HG03571 (cell line): Measurements from ENCODE around the gene ARID4A.
A peak's percentile ranks its signal among the peaks of the same experiment; 100 is the strongest.
"Not testable (repeated sequence)": the region's sequence is repeated elsewhere in the genome, so short reads cannot be mapped to it uniquely, and the experiment has no call there.

Experiments
- ATAC-seq: cut with Tn5 transposase; IDR thresholded peaks from one replicate; pipeline ENCODE4 v1.9.1; 2021; ENCODE audit not compliant: unreplicated experiment

The ARID4A gene

DNA sequence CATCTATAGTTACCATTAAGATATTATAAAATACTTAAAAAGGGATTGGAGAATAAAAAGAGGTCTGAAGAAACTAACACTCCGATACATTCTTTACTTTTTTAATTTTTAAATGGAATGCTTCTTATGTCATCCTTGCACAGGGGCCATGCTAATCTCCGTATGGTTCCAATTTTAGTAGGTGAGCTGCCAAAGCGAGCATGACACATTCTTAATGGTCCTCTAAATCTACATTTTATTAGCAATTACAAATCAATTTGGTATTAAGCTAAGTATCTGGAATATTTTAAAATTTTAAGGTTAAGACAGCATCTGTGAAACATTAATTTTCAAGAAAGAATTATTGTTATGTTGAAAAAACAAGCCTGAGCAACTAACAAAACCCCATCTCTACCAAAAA lies 6.2 kb upstream of the ARID4A start:
- no peak for ATAC-seq

DNA sequence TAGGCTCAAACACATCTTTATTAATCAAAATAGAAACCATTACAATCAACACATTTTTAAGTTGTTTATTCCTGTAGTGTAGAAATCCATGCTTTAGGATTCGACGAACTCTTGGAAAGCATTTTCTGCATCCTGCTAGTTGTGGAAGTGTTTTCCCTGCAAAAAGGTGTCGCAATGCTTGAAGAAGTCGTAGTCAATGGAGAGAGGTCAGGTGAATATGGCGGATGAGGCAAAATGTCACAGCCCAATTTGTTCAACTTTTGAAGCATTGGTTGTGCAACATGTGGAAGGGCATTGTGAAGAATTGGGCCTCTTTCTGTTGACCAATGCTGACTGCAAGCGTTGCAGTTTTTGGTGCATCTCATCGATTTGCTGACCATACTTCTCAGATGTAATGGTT lies 4.2 kb upstream of the ARID4A start:
- no peak for ATAC-seq

DNA sequence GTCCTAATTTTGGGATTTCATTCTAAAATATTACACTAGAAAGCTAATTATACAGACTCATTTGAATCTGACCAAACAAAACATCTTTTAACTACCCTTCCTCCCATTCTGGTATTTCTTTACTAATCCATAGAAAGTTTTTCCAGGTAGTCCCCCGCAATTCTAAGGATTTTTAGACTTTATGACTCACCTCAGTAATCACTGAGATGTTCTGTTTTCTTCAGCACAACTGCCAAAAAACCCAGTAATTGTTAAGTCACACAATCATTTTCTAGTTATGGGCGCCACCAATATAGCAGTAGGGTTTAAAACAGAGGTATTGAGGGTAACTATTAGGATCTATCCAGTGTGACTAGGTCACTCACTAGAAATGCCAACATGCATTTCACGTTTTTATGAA lies 1.6 kb upstream of the ARID4A start:
- no peak for ATAC-seq

DNA sequence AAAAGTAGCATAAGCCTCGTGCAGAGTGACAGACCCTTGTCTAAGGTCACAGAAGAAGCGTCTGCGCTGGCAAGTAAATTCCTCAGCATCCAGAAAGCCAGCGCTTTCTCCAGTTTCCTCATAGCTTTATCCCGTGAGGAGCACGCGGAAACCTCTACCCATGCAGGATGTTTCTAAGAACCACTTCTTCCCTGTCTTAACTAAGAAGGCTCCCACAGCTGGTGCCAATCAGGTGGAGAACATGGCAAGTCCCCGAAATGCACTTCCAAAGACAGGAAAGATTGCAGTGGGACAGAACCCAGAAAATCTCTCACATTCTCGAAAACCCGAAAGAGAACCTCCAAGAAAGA lies 968 bp upstream of the ARID4A start:
- peak; percentile 2 for ATAC-seq

DNA sequence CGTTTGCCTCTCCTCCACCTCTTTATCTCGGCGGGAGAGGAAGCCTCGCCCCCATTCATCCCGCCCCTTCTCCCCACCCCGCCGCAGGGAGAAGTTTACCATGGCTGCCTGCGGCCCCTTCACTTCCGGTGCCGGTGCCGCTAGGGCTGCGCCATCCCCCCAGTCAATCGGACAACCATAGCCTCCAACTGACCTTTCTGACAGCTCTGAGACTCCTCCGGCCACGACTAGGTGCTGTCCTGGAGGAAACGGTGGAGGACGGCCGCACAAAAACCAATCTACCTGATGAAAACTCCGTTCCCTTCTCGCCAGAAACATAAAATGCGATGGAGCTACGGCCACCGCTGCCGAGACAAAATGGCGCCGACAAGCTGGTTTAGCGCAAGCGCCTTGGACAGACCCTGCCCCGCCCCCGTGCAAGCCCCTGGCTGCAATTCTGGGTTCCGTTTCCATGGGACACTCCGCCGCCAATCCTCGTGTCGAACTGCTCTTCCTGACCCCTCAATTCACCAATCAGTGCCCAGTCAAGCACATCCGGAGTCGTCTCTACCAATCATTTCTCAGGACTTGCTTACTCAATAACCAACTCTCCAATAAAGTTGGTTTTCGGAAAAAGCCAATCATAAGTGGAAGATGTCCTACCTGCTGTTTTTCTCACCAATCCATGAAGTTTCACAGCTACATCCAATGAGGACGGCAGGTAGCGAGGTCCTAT lies 436 bp upstream of the ARID4A start:
- peak; percentile 76 for ATAC-seq

DNA sequence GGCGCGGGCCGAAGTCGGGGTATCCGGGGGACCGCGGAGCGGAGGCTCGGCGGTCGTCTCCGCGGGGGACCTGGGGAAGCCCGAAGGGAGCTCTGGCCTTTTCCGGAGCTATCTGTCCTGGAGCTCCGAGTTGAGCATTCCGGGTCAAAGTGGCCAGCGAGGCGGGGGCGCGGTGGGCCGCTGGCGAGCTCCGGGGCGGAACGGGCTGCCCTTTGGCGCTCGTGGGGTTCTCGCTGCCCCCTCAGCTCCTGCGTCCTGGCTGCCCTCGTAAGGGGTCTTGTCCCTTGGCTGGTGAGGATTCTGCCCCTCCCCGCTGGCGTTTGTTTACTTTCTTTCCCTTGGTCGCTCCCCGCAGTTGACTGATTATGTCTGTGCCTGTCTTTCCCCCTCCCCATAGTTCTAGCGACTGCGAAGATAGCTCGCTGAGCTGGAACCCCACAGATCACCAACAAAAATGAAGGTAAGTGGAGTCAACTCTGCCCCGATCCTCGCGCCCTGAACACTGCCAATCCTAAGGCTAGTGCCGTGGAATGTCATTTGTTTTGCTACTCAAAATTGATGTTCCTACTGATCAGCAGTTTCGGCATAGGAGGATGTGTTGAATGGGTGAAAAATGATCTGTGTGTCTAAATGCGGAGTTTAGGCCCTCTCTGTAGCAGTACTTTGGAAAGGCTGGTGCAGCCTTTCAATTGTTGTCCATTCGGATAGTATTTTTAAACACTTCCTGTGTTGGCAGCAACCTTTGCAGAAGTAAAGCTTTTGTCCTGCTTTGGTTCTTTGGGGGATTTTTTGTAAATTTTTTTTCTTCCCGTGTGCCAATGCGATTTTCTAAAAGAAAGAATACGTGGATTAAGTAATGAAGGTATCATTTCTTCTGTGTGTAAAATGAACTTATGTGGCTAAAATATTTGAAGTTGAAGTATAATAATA lies 1.3 kb downstream of the ARID4A start:
- ATAC-seq = no peak

DNA sequence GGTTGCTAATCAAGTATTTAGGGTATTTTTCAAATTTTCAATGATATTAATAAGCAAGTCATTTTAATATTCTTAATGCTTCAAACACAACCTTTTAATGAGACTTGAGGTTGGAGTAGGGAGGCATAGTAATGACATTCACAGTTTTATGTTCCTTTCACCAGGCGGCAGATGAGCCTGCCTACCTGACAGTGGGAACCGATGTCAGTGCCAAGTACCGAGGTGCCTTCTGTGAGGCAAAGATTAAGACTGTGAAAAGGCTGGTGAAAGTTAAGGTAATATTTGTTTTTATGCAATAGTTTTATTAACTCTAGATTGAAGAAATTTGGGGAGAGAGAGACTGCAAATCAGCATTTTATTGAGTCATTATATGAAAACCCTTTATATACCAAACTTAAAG lies 3.1 kb downstream of the ARID4A start:
- no peak for ATAC-seq

DNA sequence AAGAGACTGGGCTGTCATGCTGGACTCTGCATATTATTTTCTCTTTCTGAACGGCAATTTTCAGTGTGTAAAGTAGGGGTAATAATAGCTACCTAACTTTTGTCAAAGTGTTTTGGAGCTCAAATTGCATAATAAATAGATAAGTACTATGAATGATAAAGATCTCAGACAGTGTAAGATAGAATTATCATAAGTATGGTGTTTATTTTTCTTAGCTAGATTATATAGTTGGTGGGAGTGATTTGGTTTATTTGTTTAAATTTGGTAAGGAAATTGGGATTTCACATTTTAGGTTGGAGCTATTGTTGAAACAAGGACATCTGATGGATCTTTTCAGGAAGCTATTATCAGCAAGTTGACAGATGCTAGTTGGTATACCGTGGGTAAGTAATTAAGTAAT lies 7.4 kb downstream of the ARID4A start:
- ATAC-seq = no peak

DNA sequence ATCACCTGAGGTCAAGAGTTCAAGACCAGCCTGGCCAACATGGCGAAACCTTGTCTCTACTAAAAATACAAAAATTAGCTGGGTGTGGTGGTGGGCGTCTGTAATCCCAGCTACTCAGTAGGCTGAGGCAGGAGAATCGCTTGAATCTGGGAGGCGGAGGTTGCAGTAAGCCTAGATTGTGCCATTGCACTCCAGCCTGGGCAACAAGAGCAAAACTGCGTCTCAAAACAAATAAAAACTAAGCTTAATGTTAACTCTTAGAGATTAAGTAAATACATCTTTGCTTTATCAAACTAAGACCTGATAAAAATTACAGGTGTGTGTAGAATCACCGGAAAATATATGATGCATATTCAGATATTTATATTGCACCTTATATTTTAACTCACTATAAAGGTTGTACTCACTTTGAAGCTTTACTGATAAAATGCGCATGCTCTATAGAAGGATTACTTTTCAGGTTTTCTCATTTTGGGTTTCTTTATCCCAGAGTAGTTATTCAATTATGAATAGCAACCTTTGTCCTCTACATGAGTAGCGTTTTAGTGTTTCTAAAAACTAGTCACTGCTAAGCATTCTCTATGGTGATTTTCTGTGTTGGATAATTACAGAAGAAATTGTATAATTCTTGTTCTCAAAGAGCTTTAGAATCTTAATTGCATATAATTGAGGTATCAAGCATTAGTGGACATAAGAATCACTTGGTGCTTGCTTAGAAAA lies 9.4 kb downstream of the ARID4A start:
- ATAC-seq = no peak

DNA sequence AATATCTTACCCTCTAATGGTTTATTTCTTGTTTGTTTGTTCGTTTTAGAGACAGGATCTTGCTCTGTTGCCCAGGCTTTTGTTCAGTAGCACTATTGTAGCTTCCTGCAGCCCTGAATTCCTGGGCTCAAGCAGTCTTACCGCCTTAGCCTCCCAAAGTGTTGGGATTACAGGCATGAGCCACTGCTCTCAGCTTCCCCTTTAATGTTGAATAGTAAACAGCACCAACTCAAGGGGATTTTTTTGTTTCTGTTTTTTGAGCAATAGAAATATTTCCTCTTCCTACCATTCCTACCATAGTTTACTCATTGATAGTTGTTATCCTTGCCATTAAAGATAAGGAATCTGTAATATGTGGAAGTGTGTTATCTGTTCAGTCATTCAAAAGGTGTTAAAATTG lies 10.7 kb downstream of the ARID4A start:
- ATAC-seq = no peak

DNA sequence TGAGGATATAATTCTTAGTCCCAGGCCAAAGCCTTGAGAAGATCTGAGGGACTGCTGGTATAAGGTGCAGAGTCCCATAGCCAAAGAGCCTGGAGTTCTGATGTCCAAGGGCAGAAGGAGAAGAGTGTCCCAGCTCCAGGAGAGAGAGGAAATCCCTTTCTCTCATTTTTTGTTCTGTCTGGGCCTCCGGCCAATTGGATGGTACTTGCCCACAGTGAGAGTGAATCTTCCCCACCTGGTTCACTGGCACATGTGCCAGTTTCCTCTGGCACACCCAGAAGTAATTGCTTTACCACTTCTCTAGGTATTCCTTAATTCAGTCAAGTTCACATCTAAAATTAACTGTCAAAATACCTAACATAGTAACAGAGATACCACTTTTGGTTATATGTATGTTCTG lies 15.3 kb downstream of the ARID4A start:
- ATAC-seq = no peak

DNA sequence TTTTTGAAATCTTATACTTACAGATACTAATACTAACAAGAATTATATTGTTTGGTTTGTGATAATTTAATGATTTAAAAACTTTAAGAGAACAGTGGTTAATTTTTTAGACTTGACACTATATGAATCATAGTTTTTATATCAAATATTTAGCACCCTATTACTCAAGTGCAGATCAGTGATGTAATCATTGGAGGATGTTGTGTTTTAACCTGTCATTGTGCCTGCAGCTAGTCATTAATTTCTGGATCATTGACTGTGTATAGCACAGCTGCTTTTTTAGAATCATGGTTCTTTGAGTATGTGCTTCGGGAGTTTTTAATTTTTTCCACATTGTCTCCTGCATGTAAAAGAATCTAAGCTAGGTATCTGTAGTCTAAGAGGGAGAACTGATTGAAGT lies 17.3 kb downstream of the ARID4A start:
- ATAC-seq = no peak

DNA sequence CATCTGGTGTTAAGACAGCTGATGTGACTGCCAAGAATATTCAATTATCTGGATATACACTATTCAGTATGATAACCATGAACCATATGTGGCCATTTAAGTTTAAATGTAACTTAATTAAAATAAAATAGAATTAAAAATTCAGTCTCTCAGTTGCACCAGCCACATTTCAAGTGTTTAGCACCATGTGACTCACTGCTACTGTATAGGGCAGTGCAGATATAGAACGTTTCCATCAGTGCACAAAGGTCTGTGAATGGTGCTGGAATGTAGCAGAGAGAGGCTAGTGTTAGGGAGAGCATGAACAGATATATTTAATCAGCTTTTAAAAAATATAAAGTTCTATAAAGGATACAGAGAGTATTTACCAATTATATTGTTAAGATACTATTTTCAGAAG lies 28.7 kb downstream of the ARID4A start:
- no peak for ATAC-seq

DNA sequence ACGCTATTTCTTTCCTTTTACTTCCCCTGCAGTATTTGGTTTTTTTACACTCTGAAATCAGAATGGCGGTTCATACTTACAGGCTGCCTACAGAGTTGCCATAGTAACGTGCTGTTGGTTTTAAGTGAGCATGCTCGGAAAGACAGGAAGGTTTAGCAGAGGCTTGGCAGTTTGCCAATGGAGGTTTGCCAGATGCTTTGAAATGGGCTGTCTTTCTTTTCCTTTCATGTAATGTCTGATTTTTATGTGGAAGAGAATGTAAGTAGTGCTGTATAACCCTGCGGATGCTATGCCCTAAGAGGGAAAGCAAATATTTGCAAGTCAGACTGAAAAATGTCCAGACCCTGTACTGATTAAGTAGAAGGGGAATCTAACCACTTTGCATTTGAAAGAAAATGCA lies 32.8 kb downstream of the ARID4A start:
- ATAC-seq = peak; percentile 88

DNA sequence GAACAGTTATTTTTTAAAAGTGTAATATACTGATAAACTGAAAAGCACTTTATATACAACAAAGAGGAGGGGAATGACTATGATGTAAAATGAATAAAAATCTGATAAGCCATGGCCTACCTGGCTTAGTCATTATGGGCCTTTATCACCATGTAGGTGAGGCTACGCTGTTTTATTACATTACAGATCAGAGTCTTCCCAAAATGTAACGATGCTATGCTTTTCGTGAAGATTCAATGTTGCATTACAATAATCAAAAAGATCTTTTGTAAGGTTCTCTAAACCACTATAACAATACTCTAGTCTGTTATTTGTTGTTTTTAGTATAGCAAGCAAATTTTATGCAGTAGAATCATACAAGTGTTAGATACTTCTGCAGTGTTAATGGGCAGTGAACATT lies 34.2 kb downstream of the ARID4A start:
- no peak for ATAC-seq

DNA sequence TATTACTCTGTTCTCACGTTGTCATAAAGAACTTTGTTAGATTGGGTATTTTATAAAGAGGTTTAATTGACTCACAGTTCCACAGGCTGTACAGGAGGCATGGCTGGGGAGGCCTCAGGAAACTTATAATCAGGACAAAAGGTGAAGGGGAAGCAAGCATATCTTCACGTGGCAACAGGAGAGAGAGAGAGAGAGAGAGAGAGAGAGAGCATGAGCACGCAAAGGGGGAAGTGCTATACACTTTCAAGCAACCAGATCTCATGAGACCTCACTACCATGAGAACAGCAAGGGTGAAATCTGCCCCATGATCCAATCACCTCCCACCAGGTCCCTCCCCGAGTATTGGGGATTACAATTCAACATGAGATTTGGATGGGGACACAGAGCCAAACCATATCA lies 41.3 kb downstream of the ARID4A start:
- ATAC-seq = not testable (repeated sequence)

DNA sequence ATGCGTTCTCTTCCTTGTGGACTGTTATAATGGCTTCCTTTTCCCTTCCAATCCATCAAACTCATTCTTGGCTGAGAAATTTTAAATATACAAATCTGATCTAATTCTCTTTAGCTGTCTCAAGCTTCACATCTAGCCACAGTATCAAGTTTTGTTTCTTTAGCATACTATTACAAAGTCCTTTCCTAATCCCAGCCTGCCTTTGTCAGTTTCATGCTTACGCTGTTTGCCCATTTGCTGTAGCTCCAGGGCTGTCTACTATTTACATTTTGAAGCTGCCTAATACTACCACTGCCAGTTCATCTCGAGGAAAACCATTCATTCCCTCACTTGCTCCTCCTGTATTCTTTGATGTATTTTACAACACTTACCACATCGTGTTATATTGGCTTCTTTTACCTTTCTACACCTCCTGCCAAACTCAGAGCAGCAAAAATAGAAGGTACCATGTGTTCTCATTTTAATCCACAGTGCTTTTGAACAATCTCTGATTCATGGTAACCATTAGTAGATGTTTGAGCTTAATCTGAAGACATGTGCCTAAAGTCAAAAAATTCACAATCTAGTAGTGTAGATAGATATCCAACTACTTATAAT lies 42.9 kb downstream of the ARID4A start:
- no peak for ATAC-seq

DNA sequence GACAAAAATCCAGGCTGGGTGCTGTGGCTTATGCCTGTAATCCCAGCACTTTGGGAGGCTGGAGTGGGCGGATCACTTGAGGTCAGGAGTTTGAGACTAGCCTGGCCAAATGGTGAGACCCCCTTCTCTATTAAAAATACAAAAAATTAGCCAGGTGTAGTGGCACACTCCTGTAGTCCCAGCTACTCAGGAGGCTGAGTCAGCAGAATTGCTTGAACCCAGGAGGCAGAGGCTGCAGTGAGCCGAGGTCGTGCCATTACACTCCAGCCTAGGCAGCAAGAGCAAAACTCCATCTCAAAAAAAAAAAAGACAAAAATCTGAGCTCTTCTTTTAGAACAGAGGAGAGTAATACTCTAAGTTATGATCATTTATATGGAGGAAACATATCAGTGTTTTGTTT lies 45.2 kb downstream of the ARID4A start:
- not testable (repeated sequence) for ATAC-seq

DNA sequence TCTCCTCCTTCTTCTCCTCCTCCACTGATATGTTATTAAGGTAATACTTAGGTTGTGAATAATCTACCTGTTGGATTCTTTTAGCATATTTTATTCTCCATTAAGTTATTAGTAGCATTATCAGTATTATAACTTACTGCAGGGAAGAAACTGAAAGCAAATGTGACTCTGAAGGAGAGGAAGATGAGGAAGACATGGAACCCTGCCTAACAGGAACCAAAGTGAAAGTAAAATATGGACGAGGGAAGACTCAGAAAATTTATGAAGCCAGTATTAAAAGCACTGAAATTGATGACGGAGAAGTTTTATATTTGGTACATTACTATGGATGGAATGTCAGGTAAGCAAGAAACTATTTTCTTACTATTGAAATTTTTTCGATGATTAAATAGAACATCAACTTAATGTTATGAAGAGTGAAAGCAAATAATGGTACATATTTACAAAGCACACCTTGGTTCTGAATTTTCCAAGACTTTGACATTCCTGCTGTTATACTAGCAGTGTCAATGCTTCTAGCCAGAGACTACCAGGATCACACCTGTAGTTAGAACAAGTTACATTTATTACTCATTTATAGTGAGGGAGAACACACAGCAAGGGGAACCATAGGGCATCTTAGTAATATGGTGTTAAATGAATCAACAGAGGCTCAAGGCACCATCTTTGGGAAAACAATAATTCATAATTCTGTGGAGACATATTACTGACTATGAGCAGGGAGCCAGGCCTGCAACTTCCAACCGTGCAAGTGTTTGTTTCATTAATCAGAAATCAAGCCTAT lies 55.4 kb downstream of the ARID4A start:
- no peak for ATAC-seq

DNA sequence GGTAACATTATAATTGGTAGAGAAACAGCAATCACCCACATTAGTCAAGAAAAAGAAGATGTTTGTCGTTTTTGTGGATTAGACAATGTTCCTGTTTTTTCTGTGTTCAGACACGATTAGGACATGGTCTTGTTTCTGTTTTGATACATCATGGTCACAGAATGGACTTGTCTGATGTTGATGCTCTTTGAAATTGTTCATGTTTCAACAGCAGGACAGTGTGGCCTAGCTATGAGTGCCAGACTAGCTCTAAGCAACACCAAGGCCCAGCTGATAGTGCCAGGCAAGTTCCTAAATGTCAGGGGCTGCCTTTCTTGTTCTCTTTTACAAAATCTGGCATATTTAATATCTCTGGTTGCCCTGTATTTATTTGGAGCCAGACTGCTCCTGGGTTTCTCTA lies 56.5 kb downstream of the ARID4A start:
- ATAC-seq = no peak

DNA sequence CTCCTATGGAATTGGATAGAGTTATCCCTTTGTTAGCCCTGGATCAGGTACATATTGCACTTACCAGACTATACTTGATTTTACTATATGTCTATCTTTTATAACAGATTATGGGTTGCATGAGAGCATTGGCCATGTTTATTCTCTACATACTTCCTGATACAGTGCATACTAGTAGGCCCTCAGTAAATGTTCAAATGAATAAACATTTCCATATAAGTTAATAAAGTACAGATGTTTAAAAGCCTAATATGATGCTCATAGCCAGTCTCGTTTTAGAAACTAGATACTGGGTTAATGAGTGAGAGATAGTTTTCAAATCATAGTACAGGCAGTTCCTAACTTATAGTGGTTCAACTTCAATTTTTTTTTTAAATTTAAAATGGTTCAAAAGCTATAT lies 57.9 kb downstream of the ARID4A start:
- no peak for ATAC-seq
